Adrenal gland (tissue), 5 donors: ENCODE results near the gene PAQR5.

Source experiments
- POLR2A ChIP-seq, 2 donors: fragments of 450-650 bp; IDR thresholded peaks; one replicate each; pipeline ENCODE4 v1.6.1; 2017; ENCODE audit warnings: antibody characterized with exemption in 2 of 2, mild to moderate bottlenecking in 2 of 2, moderate library complexity in 1 of 2
- TF ChIP-seq, protein P1 (sequence below), 6 experiments: fragments of 450-650 bp in 4 of 6; fragments of 200-600 bp in 2 of 6; sonication (generic) in 1 of 6; IDR thresholded peaks; 1 replicate in 5 of 6; 2 replicates in 1 of 6; pipeline versions ENCODE4 v1.5.1 to v1.8.0; 2016 to 2021; ENCODE audit warnings: antibody characterized with exemption in 6 of 6, mild to moderate bottlenecking in 2 of 6, moderate library complexity in 1 of 6
- donor health status: DM: no; HTN: no; CAD: no.

- TF ChIP-seq, protein P1, sequence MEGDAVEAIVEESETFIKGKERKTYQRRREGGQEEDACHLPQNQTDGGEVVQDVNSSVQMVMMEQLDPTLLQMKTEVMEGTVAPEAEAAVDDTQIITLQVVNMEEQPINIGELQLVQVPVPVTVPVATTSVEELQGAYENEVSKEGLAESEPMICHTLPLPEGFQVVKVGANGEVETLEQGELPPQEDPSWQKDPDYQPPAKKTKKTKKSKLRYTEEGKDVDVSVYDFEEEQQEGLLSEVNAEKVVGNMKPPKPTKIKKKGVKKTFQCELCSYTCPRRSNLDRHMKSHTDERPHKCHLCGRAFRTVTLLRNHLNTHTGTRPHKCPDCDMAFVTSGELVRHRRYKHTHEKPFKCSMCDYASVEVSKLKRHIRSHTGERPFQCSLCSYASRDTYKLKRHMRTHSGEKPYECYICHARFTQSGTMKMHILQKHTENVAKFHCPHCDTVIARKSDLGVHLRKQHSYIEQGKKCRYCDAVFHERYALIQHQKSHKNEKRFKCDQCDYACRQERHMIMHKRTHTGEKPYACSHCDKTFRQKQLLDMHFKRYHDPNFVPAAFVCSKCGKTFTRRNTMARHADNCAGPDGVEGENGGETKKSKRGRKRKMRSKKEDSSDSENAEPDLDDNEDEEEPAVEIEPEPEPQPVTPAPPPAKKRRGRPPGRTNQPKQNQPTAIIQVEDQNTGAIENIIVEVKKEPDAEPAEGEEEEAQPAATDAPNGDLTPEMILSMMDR (IDR thresholded peaks at IDR 0.05): no peak
- no peak for TF ChIP-seq POLR2A (IDR thresholded peaks at IDR 0.05)
These were observed 30.0 kb downstream of the PAQR5 start for GRCh38 chr15:69328739-69329138.
